Calu3 (cell line): ENCODE data around the gene POLR1H. TPM values are rescaled to one million over a fixed set of nuclear protein-coding genes. Genes with fewer than 3 reads are reported as not detected.
A peak's percentile ranks its signal among the peaks of the same experiment; 100 is the strongest.

Experiments
- BruUV-seq: library from RNA; stranded (reverse); fragments of 400-500 nt; replicated peaks from 2 replicates; lab custom pipeline; 2021; lab: Mats Ljungman, UMichigan
- CTCF ChIA-PET: fragments of 300-600 bp; sonication (Branson Sonifier 250); formaldehyde crosslinking; loops from one replicate; lab custom pipeline; 2022; ENCODE audit warnings: antibody characterized with exemption; lab: Charles Lee
- DNase-seq: peaks from one replicate; pipeline ENCODE4 v3.0.0; 2022
- H3K27ac Mint-ChIP-seq: one replicate; pipeline ENCODE4 v1.8.0; 2022; ENCODE audit warnings: mixed read lengths; ENCODE audit not compliant: unreplicated experiment
- H3K27me3 Mint-ChIP-seq: one replicate; pipeline ENCODE4 v1.8.0; 2022; ENCODE audit warnings: mixed read lengths; ENCODE audit not compliant: unreplicated experiment
- H3K36me3 Mint-ChIP-seq: one replicate; pipeline ENCODE4 v1.8.0; 2022; ENCODE audit warnings: mild to moderate bottlenecking, moderate library complexity, mixed read lengths; ENCODE audit not compliant: insufficient read depth, unreplicated experiment
- H3K4me1 Mint-ChIP-seq: one replicate; pipeline ENCODE4 v1.8.0; 2022; ENCODE audit warnings: mild to moderate bottlenecking, low read depth, mixed read lengths; ENCODE audit not compliant: unreplicated experiment
- H3K4me3 Mint-ChIP-seq: one replicate; pipeline ENCODE4 v1.8.0; 2022; ENCODE audit warnings: mild to moderate bottlenecking, low read depth, moderate library complexity, mixed read lengths; ENCODE audit not compliant: unreplicated experiment
- H3K9me3 Mint-ChIP-seq: one replicate; pipeline ENCODE4 v1.8.0; 2022; ENCODE audit warnings: low read depth, mixed read lengths; ENCODE audit not compliant: unreplicated experiment
- intact Hi-C: fragments of 100-400 bp; cut with micrococcal nuclease; formaldehyde crosslinking; loops from one replicate; pipeline ENCODE4 v1.10.0; 2022; ENCODE audit not compliant: unreplicated experiment
- total RNA-seq: library from RNA; stranded (reverse); gene quantifications from 2 replicates; pipeline ENCODE4 v1.2.3, GENCODE V29; 2022
- TF ChIP-seq, protein P1 (sequence below): fragments of 200-600 bp; IDR thresholded peaks from one replicate; pipeline ENCODE4 v1.8.0; 2022; ENCODE audit warnings: antibody characterized with exemption; ENCODE audit not compliant: unreplicated experiment

The POLR1H gene
- total RNA-seq, 1 experiment from 2014 or later: 25.2 TPM

- BruUV-seq: no TSS peak
- Mint-ChIP-seq H3K27me3 (peaks cover 7% of the 10 kb centered on the region), H3K36me3 (peaks cover 42% of the 10 kb centered on the region), H3K27ac (peak within 1 kb of the TSS; percentile 99), H3K4me3 (peak within 1 kb of the TSS; percentile 82), H3K4me1 (peaks cover 42% of the 10 kb centered on the region), H3K9me3 (no peaks in the 10 kb centered on the region)
- DNase-seq: peak; percentile 98
- TF ChIP-seq, protein P1, sequence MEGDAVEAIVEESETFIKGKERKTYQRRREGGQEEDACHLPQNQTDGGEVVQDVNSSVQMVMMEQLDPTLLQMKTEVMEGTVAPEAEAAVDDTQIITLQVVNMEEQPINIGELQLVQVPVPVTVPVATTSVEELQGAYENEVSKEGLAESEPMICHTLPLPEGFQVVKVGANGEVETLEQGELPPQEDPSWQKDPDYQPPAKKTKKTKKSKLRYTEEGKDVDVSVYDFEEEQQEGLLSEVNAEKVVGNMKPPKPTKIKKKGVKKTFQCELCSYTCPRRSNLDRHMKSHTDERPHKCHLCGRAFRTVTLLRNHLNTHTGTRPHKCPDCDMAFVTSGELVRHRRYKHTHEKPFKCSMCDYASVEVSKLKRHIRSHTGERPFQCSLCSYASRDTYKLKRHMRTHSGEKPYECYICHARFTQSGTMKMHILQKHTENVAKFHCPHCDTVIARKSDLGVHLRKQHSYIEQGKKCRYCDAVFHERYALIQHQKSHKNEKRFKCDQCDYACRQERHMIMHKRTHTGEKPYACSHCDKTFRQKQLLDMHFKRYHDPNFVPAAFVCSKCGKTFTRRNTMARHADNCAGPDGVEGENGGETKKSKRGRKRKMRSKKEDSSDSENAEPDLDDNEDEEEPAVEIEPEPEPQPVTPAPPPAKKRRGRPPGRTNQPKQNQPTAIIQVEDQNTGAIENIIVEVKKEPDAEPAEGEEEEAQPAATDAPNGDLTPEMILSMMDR: no peak
- intact Hi-C loops: loop anchor here (2.0 kb wide), 1 partner anchor 36 kb away; no protein-coding TSS in a partner anchor
- CTCF ChIA-PET: interaction anchor here (1.3 kb wide), 2 partner anchors 25 to 64 kb away, joined by 4 to 6 read pairs; no protein-coding TSS in a partner anchor
Observed at GRCh38 chr6:30066577-30067459, 5.8 kb downstream of the POLR1H start, which contains the start of gene PPP1R11. PPP1R11 (plus strand) TSS chr6:30067198; CDS start chr6:30067411, 213 bp downstream.

DNA sequence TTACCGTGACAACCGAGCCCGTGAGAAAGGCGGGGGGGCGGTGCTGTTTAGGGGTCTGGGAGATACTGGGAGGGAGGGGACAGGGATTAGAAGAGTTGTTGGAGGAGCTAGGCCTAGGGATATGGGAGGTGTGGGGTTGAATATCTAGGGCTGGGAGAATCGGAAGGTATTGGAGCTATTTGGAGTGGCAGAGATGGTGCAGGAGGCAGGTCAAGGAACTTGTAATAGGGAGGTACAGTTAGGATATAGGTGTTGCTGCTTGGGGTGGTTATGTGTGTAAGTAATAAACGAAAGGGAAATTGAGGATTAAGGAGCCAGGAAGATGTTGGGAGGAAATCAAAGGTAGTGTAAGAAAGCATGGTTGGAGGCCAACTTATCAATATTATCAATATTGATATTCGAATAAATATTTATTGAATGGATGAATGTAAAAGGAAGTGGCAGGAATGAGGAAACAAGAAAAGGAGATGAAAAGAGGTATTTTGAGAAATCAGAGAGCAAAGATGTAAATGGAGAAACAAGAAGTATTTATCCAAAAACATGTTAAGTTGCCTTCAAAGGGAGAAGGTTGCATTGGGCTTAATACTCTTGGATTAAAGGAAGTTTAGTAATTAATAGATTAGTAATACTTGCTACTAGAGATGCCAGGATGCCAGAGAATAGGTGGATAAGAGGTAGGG, 6.5 kb downstream of the POLR1H start:
- Mint-ChIP-seq H3K4me3 (peak overlapping the region; percentile 82), H3K4me1 (peaks cover 48% of the 10 kb centered on the region), H3K9me3 (no peaks in the 10 kb centered on the region), H3K36me3 (peaks cover 45% of the 10 kb centered on the region), H3K27ac (peak overlapping the region; percentile 99), H3K27me3 (peaks cover 15% of the 10 kb centered on the region)
- intact Hi-C loops: loop anchor here (2.0 kb wide), 1 partner anchor 35 kb away; no protein-coding TSS in a partner anchor
- TSS peak; percentile 16 for BruUV-seq
- DNase-seq: no peak
- CTCF ChIA-PET: no interaction called here
- TF ChIP-seq, protein P1: no peak

GRCh38 chr6:30071081-30071818, 10.2 kb downstream of the POLR1H start:
- Mint-ChIP-seq H3K4me1 (peaks cover 60% of the 10 kb centered on the region), H3K27ac (peak overlapping the region; percentile 15), H3K27me3 (peaks cover 51% of the 10 kb centered on the region), H3K36me3 (peaks cover 71% of the 10 kb centered on the region), H3K9me3 (no peaks in the 10 kb centered on the region), H3K4me3 (no peak overlapping the region)
- CTCF ChIA-PET: no interaction called here
- no TSS peak for BruUV-seq
- intact Hi-C loops: no loop called here
- TF ChIP-seq, protein P1: no peak
- DNase-seq: no peak

GRCh38 chr6:30071858-30072257, 10.8 kb downstream of the POLR1H start:
- Mint-ChIP-seq H3K9me3 (no peaks in the 10 kb centered on the region), H3K4me3 (no peak overlapping the region), H3K4me1 (peaks cover 62% of the 10 kb centered on the region), H3K27me3 (peaks cover 51% of the 10 kb centered on the region), H3K27ac (peak overlapping the region; percentile 15), H3K36me3 (peaks cover 71% of the 10 kb centered on the region)
- TF ChIP-seq, protein P1: no peak
- intact Hi-C loops: no loop called here
- no peak for DNase-seq
- no TSS peak for BruUV-seq
- CTCF ChIA-PET: no interaction called here
